Measurements from ENCODE around the gene FOXR1. TPM values are rescaled to one million over a fixed set of nuclear protein-coding genes. Genes with fewer than 3 reads are reported as not detected.
"Not testable (repeated sequence)": the region's sequence is repeated elsewhere in the genome, so short reads cannot be mapped to it uniquely, and the experiment has no call there.

Gene FOXR1
- total RNA-seq, 1 donor from 2014 or later, result not detected

GRCh38 chr11:118991486-118992038 lies 20.0 kb downstream of the FOXR1 start:
- intact Hi-C loops (cut with micrococcal nuclease), result not testable (repeated sequence)

- intact Hi-C loops (cut with micrococcal nuclease), result loop anchor here (1.0 kb wide), 2 partner anchors 67 to 206 kb away; partner anchors contain the start of gene DDX6
Observed at GRCh38 chr11:118996926-118997626, 25.5 kb downstream of the FOXR1 start.

- intact Hi-C loops (cut with micrococcal nuclease), result loop anchor here (1.0 kb wide), 4 partner anchors 20 to 207 kb away; partner anchors contain the start of genes DDX6, RPS25, SLC37A4 and TRAPPC4
Observed at GRCh38 chr11:118997627-118998387, 26.2 kb downstream of the FOXR1 start, which contains the start of gene CENATAC. TSS of gene CENATAC (plus strand) at chr11:118998138. CDS start at chr11:118998198, 60 bp downstream.

GRCh38 chr11:118998388-118998717 lies 26.8 kb downstream of the FOXR1 start:
- intact Hi-C loops (cut with micrococcal nuclease), result loop anchor here (1.0 kb wide), 2 partner anchors 20 to 32 kb away; partner anchors contain the start of genes RPS25, SLC37A4 and TRAPPC4

- intact Hi-C loops (cut with micrococcal nuclease), result loop anchor here (1.0 kb wide), 2 partner anchors 19 to 31 kb away; partner anchors contain the start of genes RPS25, SLC37A4 and TRAPPC4
Observed at GRCh38 chr11:118998822-118999221, 27.3 kb downstream of the FOXR1 start.

DNA sequence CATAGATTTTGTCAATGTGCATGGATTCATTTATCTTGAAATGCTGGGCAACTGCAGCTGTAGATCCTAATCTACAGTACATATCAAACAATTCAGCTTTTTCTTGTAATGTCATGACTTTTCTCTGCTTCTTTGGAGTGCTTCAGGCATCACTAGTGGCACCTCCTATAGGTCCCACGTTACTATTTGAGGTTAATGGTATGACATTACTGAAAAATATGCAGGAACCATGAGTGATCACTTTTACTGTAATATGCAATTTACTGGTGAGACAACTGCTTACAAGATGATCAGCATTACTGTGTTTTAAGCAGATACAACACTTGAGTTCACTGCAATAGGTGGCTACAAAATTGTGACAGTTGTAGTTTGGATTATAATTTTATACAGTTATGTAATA lies 29.3 kb downstream of the FOXR1 start:
- intact Hi-C loops (cut with micrococcal nuclease), result no loop called here

- intact Hi-C loops (cut with micrococcal nuclease), result no loop called here
Observed at GRCh38 chr11:119006656-119007055, 35.1 kb downstream of the FOXR1 start.

DNA sequence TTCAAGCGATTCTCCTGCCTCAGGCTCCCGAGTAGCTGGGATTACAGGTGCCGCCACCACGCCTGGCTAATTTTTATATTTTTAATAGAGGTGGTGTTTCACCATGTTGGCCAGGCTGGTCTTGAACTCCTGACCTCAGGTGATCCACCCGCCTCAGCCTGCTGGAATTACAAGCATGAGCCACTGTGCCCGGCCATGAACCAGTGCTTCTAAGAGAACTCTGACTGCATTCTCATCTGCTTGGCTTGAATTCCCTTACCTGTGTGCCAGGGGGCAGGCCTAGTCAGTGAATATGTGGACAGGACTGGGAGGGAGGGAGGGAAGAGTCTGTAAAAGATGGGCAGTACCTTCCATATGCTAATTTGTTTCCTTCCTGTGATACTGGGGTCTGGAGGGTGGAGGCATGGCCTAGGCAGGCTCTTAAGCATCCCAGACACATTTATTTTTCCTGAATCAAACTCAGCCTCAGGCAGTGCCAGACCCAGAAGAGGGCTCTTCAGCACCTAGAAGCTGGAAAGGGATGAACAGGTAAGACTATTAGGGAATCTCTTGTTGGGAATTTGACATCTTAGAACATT lies 40.0 kb downstream of the FOXR1 start:
- intact Hi-C loops (cut with micrococcal nuclease), result no loop called here

DNA sequence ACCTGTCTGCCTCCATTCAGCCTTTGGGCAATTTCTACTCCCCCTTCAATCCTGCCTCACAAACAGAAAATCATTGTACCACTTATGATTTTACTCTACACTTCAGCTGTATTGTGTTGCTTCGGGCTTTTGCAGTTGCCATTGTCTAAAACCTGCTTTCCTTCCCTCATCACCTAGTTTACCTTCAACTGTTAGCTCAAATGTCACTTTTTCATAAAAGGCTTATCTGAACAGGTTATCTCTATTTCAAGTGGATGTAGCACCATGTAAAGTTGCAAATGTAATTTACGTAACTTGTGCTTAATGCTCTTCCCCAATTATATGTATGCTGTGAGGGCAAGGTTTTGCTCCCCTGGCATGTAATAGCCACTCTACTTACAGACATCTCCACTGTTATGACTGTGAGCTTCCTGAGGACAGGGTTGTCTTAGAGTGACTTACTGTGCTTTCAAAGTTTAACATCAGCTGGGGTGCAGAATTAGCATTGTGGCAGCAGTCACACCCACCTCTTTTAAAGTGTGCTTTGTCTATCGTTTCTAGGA lies 41.1 kb downstream of the FOXR1 start:
- intact Hi-C loops (cut with micrococcal nuclease), result no loop called here

GRCh38 chr11:119014209-119014924 lies 42.8 kb downstream of the FOXR1 start:
- intact Hi-C loops (cut with micrococcal nuclease), result no loop called here

DNA sequence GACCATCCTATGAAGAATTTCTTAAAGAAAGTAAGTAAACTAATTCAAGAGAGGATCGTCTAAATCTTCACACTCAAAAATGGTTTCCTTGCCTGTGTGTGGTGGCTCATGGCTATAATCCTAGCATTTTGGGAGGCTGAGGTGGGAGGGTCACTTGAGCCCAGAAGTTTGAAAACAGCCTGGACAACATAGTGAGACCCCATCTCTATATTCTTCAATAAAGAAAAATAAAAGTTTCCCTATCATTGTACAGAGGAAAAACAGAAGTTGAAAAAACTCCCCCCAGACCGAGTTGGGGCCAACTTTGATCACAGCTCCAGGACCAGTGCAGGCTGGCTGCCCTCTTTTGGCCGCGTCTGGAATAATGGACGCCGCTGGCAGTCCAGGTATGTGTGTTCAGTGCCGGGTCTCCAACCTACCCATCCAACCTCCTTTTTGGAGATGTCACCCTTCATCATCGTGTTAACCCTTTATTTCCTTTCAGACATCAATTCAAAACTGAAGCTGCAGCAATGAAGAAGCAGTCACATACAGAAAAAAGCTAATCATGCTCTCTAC lies 43.6 kb downstream of the FOXR1 start:
- intact Hi-C loops (cut with micrococcal nuclease), result no loop called here

DNA sequence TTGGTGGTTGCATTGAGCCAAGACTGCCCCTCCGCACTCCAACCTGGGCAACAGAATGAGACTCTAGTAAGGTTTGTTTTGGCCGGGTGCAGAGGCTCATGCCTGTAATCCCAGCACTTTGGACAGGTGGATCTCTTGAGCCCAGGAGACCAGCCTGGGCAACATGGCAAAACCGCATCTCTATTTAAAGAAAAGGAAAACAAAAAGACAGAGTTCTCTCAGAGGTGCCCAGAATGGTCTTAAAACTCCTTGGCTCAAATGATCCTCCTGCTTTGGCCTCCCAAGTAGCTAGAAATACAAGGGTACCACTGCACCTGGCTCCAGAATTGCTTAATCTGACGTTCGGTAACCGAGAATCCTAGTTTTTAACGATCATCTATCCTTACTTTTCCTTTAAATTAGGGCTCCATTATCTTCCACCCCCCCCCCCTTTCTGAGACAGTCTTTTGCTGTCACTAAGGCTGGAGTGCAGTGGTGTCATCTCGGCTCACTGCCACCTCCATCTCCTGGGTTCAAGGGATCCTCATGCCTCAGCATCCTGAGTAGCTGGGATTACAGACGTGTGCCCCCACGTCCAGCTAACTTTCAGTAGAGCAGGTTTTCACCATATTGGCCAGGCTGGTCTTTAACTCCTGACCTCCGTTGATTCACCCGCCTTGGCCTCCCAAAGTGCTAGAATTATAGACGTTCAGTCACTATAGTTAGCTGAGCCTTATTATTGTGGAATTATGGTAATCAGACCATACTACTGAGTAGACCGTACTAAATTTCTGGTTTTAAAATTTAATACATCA lies 44.9 kb downstream of the FOXR1 start:
- intact Hi-C loops (cut with micrococcal nuclease), result no loop called here

DNA sequence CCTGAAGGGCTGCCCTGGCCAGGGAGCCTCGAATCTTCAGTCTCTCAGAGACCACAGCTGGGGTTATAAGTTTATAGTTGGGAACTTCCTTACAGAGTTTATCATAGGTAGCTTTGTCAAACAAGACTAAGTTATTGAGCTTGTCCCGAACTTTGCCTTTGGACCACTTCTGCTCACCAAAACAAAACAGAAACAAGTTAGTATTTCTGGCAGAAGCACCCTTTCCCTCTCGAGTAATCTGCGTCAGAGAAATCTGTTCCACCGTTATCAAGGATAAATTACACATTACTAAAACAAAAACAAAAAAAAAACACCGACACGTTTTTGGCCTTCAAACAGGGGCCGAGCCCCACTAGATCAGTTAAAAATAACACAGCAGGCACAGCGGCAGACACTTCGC lies 45.8 kb downstream of the FOXR1 start:
- intact Hi-C loops (cut with micrococcal nuclease), result not testable (repeated sequence)

DNA sequence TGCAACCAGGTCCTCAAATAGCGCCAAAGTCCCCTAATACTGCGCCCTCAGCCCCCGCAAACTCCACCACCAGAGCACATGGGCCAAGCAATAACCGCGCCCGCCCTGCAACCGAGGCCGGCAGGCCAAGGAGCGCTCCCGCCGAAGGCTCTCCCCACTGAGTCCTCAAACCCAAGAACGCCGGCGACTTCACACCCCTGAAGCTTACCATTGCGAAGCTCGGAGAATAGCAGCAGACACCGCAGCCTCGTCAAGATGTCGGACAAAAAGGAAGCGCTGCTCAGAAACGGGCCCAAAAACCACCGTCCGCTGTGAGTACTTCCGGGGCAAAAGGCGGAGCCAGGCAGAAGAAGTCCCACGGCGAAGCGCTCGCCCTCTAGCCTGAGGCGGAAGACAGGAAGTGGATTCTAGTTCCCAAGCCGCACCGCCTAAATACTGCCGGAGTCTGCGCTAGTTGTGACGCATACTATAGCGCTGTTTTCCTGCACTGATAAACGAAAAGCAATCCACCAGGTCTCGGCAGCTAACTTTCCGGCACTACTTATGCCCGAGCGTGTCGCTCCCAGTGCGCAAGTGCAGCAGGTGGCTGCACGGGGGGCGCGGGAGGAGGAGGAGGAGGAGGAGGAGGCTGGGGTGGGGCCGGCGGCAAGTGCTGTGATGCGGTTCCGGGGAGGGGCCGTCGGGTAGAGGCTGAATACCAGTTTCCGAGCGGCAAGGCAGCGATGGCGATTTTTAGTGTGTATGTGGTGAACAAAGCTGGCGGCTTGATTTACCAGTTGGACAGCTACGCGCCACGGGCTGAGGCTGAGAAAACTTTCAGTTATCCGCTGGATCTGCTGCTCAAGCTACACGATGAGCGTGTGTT lies 46.7 kb downstream of the FOXR1 start, which contains the start of the genes RPS25 and TRAPPC4:
RPS25 (minus strand) TSS at position 270 of the 865 bp plus-strand sequence; CDS start at position 211, 59 bp downstream.
TRAPPC4 (plus strand) TSS at position 693 of the 865 bp plus-strand sequence; CDS start at position 723, 30 bp downstream.
- intact Hi-C loops (cut with micrococcal nuclease), result loop anchor here (1.0 to 2.0 kb wide), 9 partner anchors 12 to 228 kb away; partner anchors contain the start of genes CENATAC, DDX6, HINFP and HYOU1

- intact Hi-C loops (cut with micrococcal nuclease), result loop anchor here (2.0 kb wide), 2 partner anchors 91 to 229 kb away; partner anchors contain the start of gene DDX6
Observed at GRCh38 chr11:119019996-119020395, 48.4 kb downstream of the FOXR1 start.

DNA sequence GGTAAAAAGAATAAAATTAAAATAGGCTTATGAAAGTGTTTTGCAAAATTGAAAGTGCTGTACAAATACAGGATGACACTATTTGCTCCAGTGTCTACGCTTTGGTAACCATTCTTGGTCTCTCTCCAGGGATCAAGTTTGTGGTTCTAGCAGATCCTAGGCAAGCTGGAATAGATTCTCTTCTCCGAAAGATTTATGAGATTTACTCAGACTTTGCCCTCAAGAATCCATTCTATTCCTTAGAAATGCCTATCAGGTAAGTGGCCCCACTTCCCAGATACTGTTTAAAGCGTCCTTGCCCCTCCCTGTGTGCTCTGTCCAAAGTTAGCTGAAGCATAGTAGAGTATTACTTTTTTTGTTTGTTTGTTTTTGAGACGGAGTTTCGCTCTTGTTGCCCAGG lies 50.1 kb downstream of the FOXR1 start:
- intact Hi-C loops (cut with micrococcal nuclease), result no loop called here

DNA sequence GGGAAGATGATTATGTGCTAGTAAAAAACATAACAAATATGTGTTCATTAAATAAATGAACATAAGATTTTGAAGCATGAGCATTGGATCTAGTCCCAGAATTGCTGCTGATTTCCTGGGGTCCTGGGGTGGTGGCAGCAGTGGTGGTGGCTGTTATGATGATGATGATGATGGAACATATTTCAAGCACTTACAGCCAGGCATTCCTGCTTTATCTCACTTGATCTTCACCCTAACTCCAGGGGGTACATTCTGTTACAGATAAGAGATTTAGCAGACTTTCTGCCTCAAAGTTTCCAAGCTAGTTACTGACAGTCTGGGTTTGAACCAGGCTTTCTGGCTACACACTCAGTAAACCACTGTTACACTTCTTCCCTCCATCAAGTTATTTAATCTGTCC lies 52.2 kb downstream of the FOXR1 start:
- intact Hi-C loops (cut with micrococcal nuclease), result no loop called here

DNA sequence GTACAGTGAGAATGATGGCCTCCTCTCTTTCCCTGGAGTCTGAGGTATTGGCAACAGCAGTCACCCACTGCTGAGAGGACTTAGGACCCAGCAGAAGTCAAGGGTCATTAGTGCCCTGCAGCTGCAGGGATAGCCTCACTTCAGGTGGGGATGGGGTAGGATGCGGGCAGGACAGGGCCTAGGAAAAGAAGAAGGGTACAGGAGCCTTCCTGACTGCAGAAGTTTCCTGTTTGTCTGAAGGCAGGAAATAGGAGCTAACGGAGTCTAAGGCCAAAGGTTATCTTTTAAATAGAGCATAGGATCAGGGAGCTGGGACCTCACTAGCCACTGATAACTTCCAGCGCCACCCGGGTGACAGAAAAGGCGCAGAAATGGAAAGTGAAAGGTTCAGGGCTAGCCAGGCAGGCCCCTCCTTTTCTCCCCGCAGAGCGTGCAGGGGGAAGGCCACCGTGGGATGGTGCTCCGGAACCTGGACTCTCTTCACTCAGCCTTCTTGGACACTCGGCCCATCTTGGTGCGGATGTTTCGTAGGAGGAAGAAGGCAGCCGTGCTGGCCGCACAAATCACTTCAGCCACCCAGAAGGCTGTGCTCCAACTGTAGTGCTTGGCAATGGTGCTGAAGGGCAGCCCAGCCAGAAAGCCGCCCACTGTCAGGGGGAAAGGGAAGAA lies 53.0 kb downstream of the FOXR1 start:
- intact Hi-C loops (cut with micrococcal nuclease), result no loop called here
